ENCODE data around the gene CCDC187. TPM values are rescaled to one million over a fixed set of nuclear protein-coding genes. Genes with fewer than 3 reads are reported as not detected.
A peak's percentile ranks its signal among the peaks of the same experiment; 100 is the strongest.

CCDC187 gene
- total RNA-seq, 1 donor from 2014 or later = not detected

DNA sequence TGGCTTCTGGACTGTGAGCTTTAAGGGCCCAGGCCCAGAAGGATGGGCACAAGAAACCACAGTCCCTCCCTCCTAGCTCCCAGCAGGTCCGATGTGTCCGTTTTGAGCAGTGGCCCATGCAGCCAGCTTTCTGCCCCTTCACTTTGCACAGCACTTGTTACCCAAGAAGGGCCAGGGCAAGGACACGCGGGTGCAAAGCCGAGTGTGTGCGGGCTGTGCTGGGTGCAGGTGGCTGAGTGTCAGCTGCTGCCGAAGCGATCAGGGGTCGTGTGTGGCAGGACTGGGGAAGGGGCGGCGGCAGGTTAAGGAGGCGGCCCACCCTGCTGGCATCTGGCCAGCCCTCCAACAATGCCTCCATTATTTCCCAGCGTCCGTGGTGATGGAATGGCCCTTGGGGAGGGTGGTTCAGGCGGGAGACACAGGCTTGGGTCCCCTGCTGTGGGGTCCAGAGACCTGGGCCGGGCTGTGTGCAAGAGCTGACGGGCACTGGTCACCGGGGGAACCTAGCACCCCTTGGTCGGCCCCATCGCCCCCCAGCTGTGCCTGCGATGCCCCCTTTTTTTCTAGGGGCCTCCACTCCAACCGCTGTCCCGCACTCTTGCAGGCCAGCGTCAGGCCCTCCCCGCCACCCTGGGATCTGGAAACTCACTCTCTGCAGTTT is 99.6 kb downstream of the CCDC187 start:
- Mint-ChIP-seq H3K27me3 (ENCODE audit: insufficient read depth, low read depth) (peaks cover 53% of the 10 kb centered on the region), H3K27ac (no peak overlapping the region), H3K36me3 (peaks cover 9% of the 10 kb centered on the region), H3K9me3 (no peaks in the 10 kb centered on the region), H3K4me1 (no peaks in the 10 kb centered on the region), H3K4me3 (no peak overlapping the region)
- Histone ChIP-seq H2AFZ (replicated peaks) (no peak overlapping the region), H3K4me3 (no peak overlapping the region), H3K4me1 (no peaks in the 10 kb centered on the region), H3K9ac (no peak overlapping the region), H3K79me2 (ENCODE audit: low read depth) (no peaks in the 10 kb centered on the region), H3K9me3 (ENCODE audit: low read depth) (no peaks in the 10 kb centered on the region), H3K27ac (no peak overlapping the region), H3K36me3 (no peaks in the 10 kb centered on the region), H3K27me3 (peaks cover 76% of the 10 kb centered on the region), H3K4me2 (no peak overlapping the region), H3F3A (ENCODE audit: low read depth) (no peaks in the 10 kb centered on the region), H4K20me1 (ENCODE audit: low read depth) (peaks cover 94% of the 10 kb centered on the region)
- DNase-seq (ENCODE audit: low spot score) = no peak
- TF ChIP-seq EZH2phosphoT487 (IDR thresholded peaks at IDR 0.05) (no peak), EZH2 (IDR thresholded peaks at IDR 0.05) (peak; percentile 74)
- TF ChIP-seq, protein P1, sequence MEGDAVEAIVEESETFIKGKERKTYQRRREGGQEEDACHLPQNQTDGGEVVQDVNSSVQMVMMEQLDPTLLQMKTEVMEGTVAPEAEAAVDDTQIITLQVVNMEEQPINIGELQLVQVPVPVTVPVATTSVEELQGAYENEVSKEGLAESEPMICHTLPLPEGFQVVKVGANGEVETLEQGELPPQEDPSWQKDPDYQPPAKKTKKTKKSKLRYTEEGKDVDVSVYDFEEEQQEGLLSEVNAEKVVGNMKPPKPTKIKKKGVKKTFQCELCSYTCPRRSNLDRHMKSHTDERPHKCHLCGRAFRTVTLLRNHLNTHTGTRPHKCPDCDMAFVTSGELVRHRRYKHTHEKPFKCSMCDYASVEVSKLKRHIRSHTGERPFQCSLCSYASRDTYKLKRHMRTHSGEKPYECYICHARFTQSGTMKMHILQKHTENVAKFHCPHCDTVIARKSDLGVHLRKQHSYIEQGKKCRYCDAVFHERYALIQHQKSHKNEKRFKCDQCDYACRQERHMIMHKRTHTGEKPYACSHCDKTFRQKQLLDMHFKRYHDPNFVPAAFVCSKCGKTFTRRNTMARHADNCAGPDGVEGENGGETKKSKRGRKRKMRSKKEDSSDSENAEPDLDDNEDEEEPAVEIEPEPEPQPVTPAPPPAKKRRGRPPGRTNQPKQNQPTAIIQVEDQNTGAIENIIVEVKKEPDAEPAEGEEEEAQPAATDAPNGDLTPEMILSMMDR (IDR thresholded peaks at IDR 0.05) = no peak

DNA sequence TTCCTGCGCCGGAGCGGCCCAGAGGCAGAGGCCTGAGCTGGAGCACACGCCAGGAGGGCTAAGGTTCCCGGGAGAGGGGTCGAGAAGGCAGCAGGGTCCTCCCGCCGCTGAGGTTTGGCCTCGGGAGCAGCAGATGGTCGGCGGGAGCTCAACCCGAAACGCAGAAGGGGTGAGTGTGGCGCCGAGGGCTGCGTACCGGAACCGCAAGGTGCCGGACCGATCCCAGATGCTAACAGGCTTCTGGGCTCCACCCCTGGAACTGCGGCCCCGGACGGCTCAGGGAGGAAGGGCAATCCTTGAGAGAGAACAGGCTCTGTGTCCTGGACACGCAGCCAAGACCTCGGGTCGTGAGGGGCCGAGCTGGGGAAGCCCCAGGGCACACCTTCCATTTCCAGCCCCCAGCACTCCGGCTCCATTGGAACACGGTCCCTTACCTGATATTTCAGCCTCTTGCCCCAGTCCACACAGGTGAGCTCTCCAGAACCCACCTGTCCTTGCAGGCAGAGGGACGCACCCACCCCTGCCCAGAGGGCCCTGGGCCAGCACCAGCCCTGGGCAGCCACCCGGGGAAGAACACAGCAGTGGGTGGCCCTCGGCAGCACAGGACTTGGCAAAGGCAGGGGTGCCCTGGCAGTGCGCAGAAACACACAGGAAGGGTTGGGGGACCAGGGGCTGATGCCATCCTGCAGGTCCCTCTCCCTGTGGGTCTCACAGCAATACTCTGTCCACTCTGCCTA is 100.3 kb downstream of the CCDC187 start:
- H3K4me3 ChIP-seq = no peak overlapping the region
- no peak overlapping the region for H3K9ac ChIP-seq
- peak overlapping the region; percentile 55 for H3K4me3 Mint-ChIP-seq
- peaks cover 54% of the 10 kb centered on the region for H3K27me3 Mint-ChIP-seq (ENCODE audit: insufficient read depth, low read depth)
- no peaks in the 10 kb centered on the region for H3K79me2 ChIP-seq (ENCODE audit: low read depth)
- no peak overlapping the region for H3K27ac ChIP-seq
- H3K4me1 ChIP-seq = peaks cover 2% of the 10 kb centered on the region
- H3K27me3 ChIP-seq = peaks cover 83% of the 10 kb centered on the region
- H2AFZ ChIP-seq (replicated peaks) = no peak overlapping the region
- H3K4me2 ChIP-seq = no peak overlapping the region
- no peaks in the 10 kb centered on the region for H3K9me3 Mint-ChIP-seq
- TF ChIP-seq EZH2phosphoT487 (IDR thresholded peaks at IDR 0.05) = peak; percentile 83
- TF ChIP-seq, protein P1 (IDR thresholded peaks at IDR 0.05) = no peak
- peak; percentile 68 for TF ChIP-seq EZH2 (IDR thresholded peaks at IDR 0.05)
- H3K9me3 ChIP-seq (ENCODE audit: low read depth) = no peaks in the 10 kb centered on the region
- no peaks in the 10 kb centered on the region for H3F3A ChIP-seq (ENCODE audit: low read depth)
- peaks cover 9% of the 10 kb centered on the region for H3K36me3 Mint-ChIP-seq
- no peaks in the 10 kb centered on the region for H3K4me1 Mint-ChIP-seq
- H4K20me1 ChIP-seq (ENCODE audit: low read depth) = peaks cover 94% of the 10 kb centered on the region
- H3K27ac Mint-ChIP-seq = no peak overlapping the region
- DNase-seq (ENCODE audit: low spot score) = no peak
- no peaks in the 10 kb centered on the region for H3K36me3 ChIP-seq

DNA sequence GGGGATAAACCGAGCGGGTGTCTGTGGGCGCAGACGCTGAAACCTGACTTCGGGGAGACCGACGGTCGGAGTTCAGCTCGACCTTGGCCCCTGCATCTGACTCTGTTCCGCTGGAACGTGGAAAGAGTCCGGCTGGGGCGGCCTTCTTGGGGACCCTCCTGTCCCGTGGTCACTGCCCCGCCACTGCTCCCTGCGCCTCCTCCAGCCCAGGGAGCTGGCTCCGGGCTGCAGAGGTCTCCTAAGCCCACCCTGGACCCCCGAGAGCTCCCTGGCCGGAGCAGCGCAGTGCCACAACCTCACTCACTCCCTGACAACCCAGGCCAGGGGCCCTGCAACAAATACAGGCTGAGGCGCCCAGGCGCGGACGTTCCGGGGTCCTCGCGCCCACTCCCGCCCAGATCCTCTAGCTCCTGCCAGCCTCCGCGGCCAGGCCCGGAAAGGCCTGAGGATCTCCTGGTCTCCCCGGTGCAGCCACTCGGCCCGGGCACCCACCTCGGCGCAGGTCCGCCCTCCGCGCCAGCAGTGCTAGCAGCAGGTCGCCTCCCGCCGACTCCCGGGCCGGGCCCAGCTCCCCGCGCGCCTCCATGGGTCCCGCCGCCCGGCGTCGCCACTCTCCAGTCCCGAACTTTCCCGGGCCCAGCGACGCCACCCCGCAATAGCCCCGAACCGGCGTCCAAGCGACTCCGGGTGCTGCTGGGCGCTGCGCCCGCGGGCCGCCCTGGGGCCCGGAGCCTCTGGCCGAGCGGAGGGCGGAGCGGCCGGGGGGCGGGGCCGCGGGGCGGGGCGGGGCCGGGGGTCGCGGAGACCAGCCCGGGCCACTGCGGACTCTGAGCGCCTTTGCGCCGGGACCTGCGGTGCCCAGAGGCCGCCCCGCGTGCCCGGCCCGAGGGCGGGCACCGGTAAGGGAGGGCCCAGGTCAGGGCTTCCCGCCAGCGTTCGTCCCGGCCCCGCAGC is 101.2 kb downstream of the CCDC187 start:
- Mint-ChIP-seq H3K4me1 (no peaks in the 10 kb centered on the region), H3K27me3 (ENCODE audit: insufficient read depth, low read depth) (peaks cover 59% of the 10 kb centered on the region), H3K36me3 (peaks cover 7% of the 10 kb centered on the region), H3K4me3 (no peak overlapping the region), H3K27ac (no peak overlapping the region), H3K9me3 (no peaks in the 10 kb centered on the region)
- TF ChIP-seq, protein P1 (IDR thresholded peaks at IDR 0.05) = no peak
- TF ChIP-seq EZH2 (IDR thresholded peaks at IDR 0.05) (peak; percentile 73), EZH2phosphoT487 (IDR thresholded peaks at IDR 0.05) (peak; percentile 67)
- H3K9ac ChIP-seq = no peak overlapping the region
- H3K4me3 ChIP-seq = no peak overlapping the region
- no peak overlapping the region for H2AFZ ChIP-seq (replicated peaks)
- no peak for DNase-seq (ENCODE audit: low spot score)
- no peaks in the 10 kb centered on the region for H3F3A ChIP-seq (ENCODE audit: low read depth)
- H3K27ac ChIP-seq = no peak overlapping the region
- H3K36me3 ChIP-seq = no peaks in the 10 kb centered on the region
- H4K20me1 ChIP-seq (ENCODE audit: low read depth) = peaks cover 96% of the 10 kb centered on the region
- H3K27me3 ChIP-seq = peaks cover 92% of the 10 kb centered on the region
- H3K79me2 ChIP-seq (ENCODE audit: low read depth) = no peaks in the 10 kb centered on the region
- H3K4me2 ChIP-seq = peak overlapping the region; percentile 57
- peaks cover 6% of the 10 kb centered on the region for H3K4me1 ChIP-seq
- no peaks in the 10 kb centered on the region for H3K9me3 ChIP-seq (ENCODE audit: low read depth)
